SK-N-SH treated with all-trans-retinoic acid at 6 μM for 48 hours (cell line): Measurements from ENCODE around the gene FIGN.

ENCODE experiments used
- ATAC-seq: fragments of 200-7000 bp; cut with Tn5 transposase; 3 replicates; pipeline ENCODE4 v1.9.1; 2020; ENCODE audit warnings: mild to moderate bottlenecking, moderate library complexity
- ARNTL ChIP-seq: fragments of 450-650 bp; formaldehyde crosslinking; IDR thresholded peaks from 2 replicates; pipeline ENCODE4 v1.5.0; 2020; ENCODE audit warnings: low read depth, mild to moderate bottlenecking, moderate library complexity, borderline replicate concordance
- BACH2 ChIP-seq: fragments of 250-450 bp; sonication (Bioruptor Pico); IDR thresholded peaks from 2 replicates; pipeline ENCODE4 v1.9.0; 2021; ENCODE audit warnings: mild to moderate bottlenecking, borderline replicate concordance
- CREB5 ChIP-seq: fragments of 250-450 bp; sonication (Bioruptor Pico); IDR thresholded peaks from 2 replicates; pipeline ENCODE4 v1.5.1; 2020; ENCODE audit warnings: low read depth, mild to moderate bottlenecking, moderate library complexity
- CSRNP3 ChIP-seq: fragments of 250-450 bp; sonication (Bioruptor Pico); IDR thresholded peaks from 2 replicates; pipeline ENCODE4 v1.5.1; 2021; ENCODE audit warnings: mild to moderate bottlenecking, moderate library complexity
- ESRRG ChIP-seq: fragments of 250-450 bp; sonication (Bioruptor Pico); IDR thresholded peaks from 2 replicates; pipeline ENCODE4 v1.6.1; 2021; ENCODE audit warnings: mild to moderate bottlenecking
- GLIS3 ChIP-seq: fragments of 250-450 bp; sonication (Bioruptor Pico); IDR thresholded peaks from 2 replicates; pipeline ENCODE4 v1.5.0; 2020; ENCODE audit warnings: mild to moderate bottlenecking, moderate library complexity
- OSR1 ChIP-seq: fragments of 250-450 bp; sonication (Bioruptor Pico); IDR thresholded peaks from 2 replicates; pipeline ENCODE4 v1.8.0; 2022; ENCODE audit warnings: moderate library complexity, mild to moderate bottlenecking, inconsistent platforms
- PATZ1 ChIP-seq: fragments of 250-450 bp; sonication (Bioruptor Pico); IDR thresholded peaks from 2 replicates; pipeline ENCODE4 v1.8.0; 2020; ENCODE audit warnings: mild to moderate bottlenecking, moderate library complexity, borderline replicate concordance
- POU6F1 ChIP-seq: fragments of 250-450 bp; sonication (Bioruptor Pico); IDR thresholded peaks from 2 replicates; pipeline ENCODE4 v1.8.0; 2021; ENCODE audit warnings: low read depth, mild to moderate bottlenecking, moderate library complexity, borderline replicate concordance
- PPARA ChIP-seq: fragments of 250-450 bp; sonication (Bioruptor Pico); IDR thresholded peaks from 2 replicates; pipeline ENCODE4 v1.5.0; 2020; ENCODE audit warnings: mild to moderate bottlenecking, borderline replicate concordance
- RARB ChIP-seq: fragments of 250-450 bp; sonication (Bioruptor Pico); IDR thresholded peaks from 2 replicates; pipeline ENCODE4 v1.8.0; 2021; ENCODE audit warnings: mild to moderate bottlenecking, moderate library complexity
- SNAI2 ChIP-seq: fragments of 250-450 bp; sonication (Bioruptor Pico); IDR thresholded peaks from 2 replicates; pipeline ENCODE4 v1.5.0; 2020; ENCODE audit warnings: mild to moderate bottlenecking, moderate library complexity
- TCF4 ChIP-seq: fragments of 250-450 bp; sonication (Bioruptor Pico); IDR thresholded peaks from 2 replicates; pipeline ENCODE4 v1.8.0; 2021; ENCODE audit warnings: mild to moderate bottlenecking, moderate library complexity, borderline replicate concordance
- TSHZ2 ChIP-seq: fragments of 250-450 bp; sonication (Bioruptor Pico); IDR thresholded peaks from 2 replicates; pipeline ENCODE4 v1.5.0; 2020; ENCODE audit warnings: mild to moderate bottlenecking, moderate library complexity
- ZC3H10 ChIP-seq: fragments of 250-450 bp; sonication (Bioruptor Pico); IDR thresholded peaks from 2 replicates; pipeline ENCODE4 v1.5.1; 2021; ENCODE audit warnings: mild to moderate bottlenecking, moderate library complexity
- ZNF565 ChIP-seq: fragments of 450-650 bp; formaldehyde crosslinking; conservative IDR thresholded peaks from 2 replicates; pipeline ENCODE4 v1.5.0; 2020; ENCODE audit warnings: low read depth, mild to moderate bottlenecking, moderate library complexity
- ZNF70 ChIP-seq: fragments of 450-650 bp; formaldehyde crosslinking; IDR thresholded peaks from 2 replicates; pipeline ENCODE4 v1.5.0; 2020; ENCODE audit warnings: mild to moderate bottlenecking, moderate library complexity

FIGN gene

GRCh38 chr2:163693484-163693883, 42.3 kb downstream of the FIGN start:
- TF ChIP-seq OSR1 (CRISPR knock-in tag) (no peak), SNAI2 (CRISPR knock-in tag) (no peak), PPARA (no peak), GLIS3 (CRISPR knock-in tag) (no peak), TSHZ2 (CRISPR knock-in tag) (no peak), PATZ1 (CRISPR knock-in tag) (no peak), ZNF70 (no peak), RARB (no peak), POU6F1 (CRISPR knock-in tag) (no peak), CSRNP3 (CRISPR knock-in tag) (no peak), TCF4 (CRISPR knock-in tag) (no peak), ZC3H10 (no peak), CREB5 (no peak), ZNF565 (no peak), BACH2 (CRISPR knock-in tag) (no peak), ARNTL (CRISPR knock-in tag) (no peak)
- ATAC-seq: no peak

GRCh38 chr2:163692611-163693482, 43.0 kb downstream of the FIGN start:
- TF ChIP-seq PPARA (no peak), PATZ1 (CRISPR knock-in tag) (no peak), ZNF70 (no peak), BACH2 (CRISPR knock-in tag) (no peak), ARNTL (CRISPR knock-in tag) (no peak), GLIS3 (CRISPR knock-in tag) (no peak), CREB5 (no peak), SNAI2 (CRISPR knock-in tag) (no peak), ESRRG (CRISPR knock-in tag) (no peak)
- ATAC-seq: no peak
